ENCODE data around the gene HS3ST1.

The HS3ST1 gene

GRCh38 chr4:11456401-11456800 is 27.7 kb upstream of the HS3ST1 start:
- TF ChIP-seq LEF1 (IDR thresholded peaks at IDR 0.05; ENCODE audit: borderline replicate concordance) (no peak), FOXK2 (IDR thresholded peaks at IDR 0.05) (no peak), TARDBP (IDR thresholded peaks at IDR 0.05) (no peak), PKNOX1 (IDR thresholded peaks at IDR 0.05) (no peak), BHLHE40 (IDR thresholded peaks at IDR 0.05; ENCODE audit: borderline replicate concordance) (no peak), FOXA1 (IDR thresholded peaks at IDR 0.05) (no peak), CTBP1 (IDR thresholded peaks at IDR 0.05; ENCODE audit: borderline replicate concordance) (no peak), NFRKB (IDR thresholded peaks at IDR 0.05) (no peak), HDGF (IDR thresholded peaks at IDR 0.05; ENCODE audit: borderline replicate concordance) (no peak), L3MBTL2 (conservative IDR thresholded peaks at IDR 0.05) (no peak), SUZ12 (IDR thresholded peaks at IDR 0.05) (no peak), ELF4 (IDR thresholded peaks at IDR 0.05) (no peak), SP1 (IDR thresholded peaks at IDR 0.05) (no peak), ARNT (IDR thresholded peaks at IDR 0.05) (no peak), ZNF384 (IDR thresholded peaks at IDR 0.05) (no peak)

GRCh38 chr4:11455201-11455835 is 26.6 kb upstream of the HS3ST1 start:
- no peak for TF ChIP-seq SP1 (IDR thresholded peaks at IDR 0.05)
- TF ChIP-seq FOXM1 (IDR thresholded peaks at IDR 0.05; ENCODE audit: borderline replicate concordance), result no peak
- TF ChIP-seq ELF4 (IDR thresholded peaks at IDR 0.05), result no peak
- TF ChIP-seq CTBP1 (IDR thresholded peaks at IDR 0.05; ENCODE audit: borderline replicate concordance), result no peak
- no peak for TF ChIP-seq ARNT (IDR thresholded peaks at IDR 0.05)
- no peak for TF ChIP-seq L3MBTL2 (conservative IDR thresholded peaks at IDR 0.05)
- no peak for TF ChIP-seq FOXK2 (IDR thresholded peaks at IDR 0.05)
- TF ChIP-seq ZNF384 (IDR thresholded peaks at IDR 0.05), result no peak
- TF ChIP-seq LEF1 (IDR thresholded peaks at IDR 0.05; ENCODE audit: borderline replicate concordance), result no peak
- TF ChIP-seq PKNOX1 (IDR thresholded peaks at IDR 0.05), result no peak
- no peak for TF ChIP-seq BHLHE40 (IDR thresholded peaks at IDR 0.05; ENCODE audit: borderline replicate concordance)
- TF ChIP-seq SUZ12 (IDR thresholded peaks at IDR 0.05), result no peak
- no peak for TF ChIP-seq NFRKB (IDR thresholded peaks at IDR 0.05)
- TF ChIP-seq TARDBP (IDR thresholded peaks at IDR 0.05), result no peak
- CTCF ChIA-PET, result no interaction called here

More at GRCh38 chr4:11456401-11456800, 27.7 kb upstream of the HS3ST1 start:
- no peak for DNase-seq (ENCODE audit: extremely low spot score)
- ChIA-PET CTCF (no interaction called here), POLR2A (no interaction called here)

GRCh38 chr4:11451716-11452115 is 23.0 kb upstream of the HS3ST1 start:
- no peak for TF ChIP-seq CTBP1 (IDR thresholded peaks at IDR 0.05; ENCODE audit: borderline replicate concordance)
- TF ChIP-seq NFRKB (IDR thresholded peaks at IDR 0.05), result no peak
- TF ChIP-seq ZNF384 (IDR thresholded peaks at IDR 0.05), result no peak
- no peak for TF ChIP-seq ELF4 (IDR thresholded peaks at IDR 0.05)
- TF ChIP-seq BHLHE40 (IDR thresholded peaks at IDR 0.05; ENCODE audit: borderline replicate concordance), result no peak
- ChIA-PET POLR2A (no interaction called here), CTCF (no interaction called here)
- no peak for DNase-seq (ENCODE audit: extremely low spot score)

More at GRCh38 chr4:11455201-11455835, 26.6 kb upstream of the HS3ST1 start:
- POLR2A ChIA-PET, result no interaction called here
- no peak for DNase-seq (ENCODE audit: extremely low spot score)

GRCh38 chr4:11446155-11446811 is 17.6 kb upstream of the HS3ST1 start:
- POLR2A ChIA-PET, result no interaction called here
- no peak for DNase-seq (ENCODE audit: extremely low spot score)
- TF ChIP-seq LEF1 (IDR thresholded peaks at IDR 0.05; ENCODE audit: borderline replicate concordance) (no peak), ELF4 (IDR thresholded peaks at IDR 0.05) (no peak), CTBP1 (IDR thresholded peaks at IDR 0.05; ENCODE audit: borderline replicate concordance) (no peak), HDGF (IDR thresholded peaks at IDR 0.05; ENCODE audit: borderline replicate concordance) (no peak), FOXK2 (IDR thresholded peaks at IDR 0.05) (no peak), NFRKB (IDR thresholded peaks at IDR 0.05) (no peak), PKNOX1 (IDR thresholded peaks at IDR 0.05) (no peak), ZNF384 (IDR thresholded peaks at IDR 0.05) (no peak), BHLHE40 (IDR thresholded peaks at IDR 0.05; ENCODE audit: borderline replicate concordance) (no peak), SP1 (IDR thresholded peaks at IDR 0.05) (no peak), SUZ12 (IDR thresholded peaks at IDR 0.05) (no peak), ARNT (IDR thresholded peaks at IDR 0.05) (no peak), FOXA1 (IDR thresholded peaks at IDR 0.05) (no peak), L3MBTL2 (conservative IDR thresholded peaks at IDR 0.05) (no peak), TARDBP (IDR thresholded peaks at IDR 0.05) (no peak)
- CTCF ChIA-PET, result no interaction called here

- DNase-seq (ENCODE audit: extremely low spot score), result no peak
- no peak for TF ChIP-seq SP1 (IDR thresholded peaks at IDR 0.05)
- TF ChIP-seq CTBP1 (IDR thresholded peaks at IDR 0.05; ENCODE audit: borderline replicate concordance), result no peak
- TF ChIP-seq ELF4 (IDR thresholded peaks at IDR 0.05), result no peak
- no peak for TF ChIP-seq SUZ12 (IDR thresholded peaks at IDR 0.05)
- no peak for TF ChIP-seq FOXA1 (IDR thresholded peaks at IDR 0.05)
- no peak for TF ChIP-seq NFRKB (IDR thresholded peaks at IDR 0.05)
- no peak for TF ChIP-seq L3MBTL2 (conservative IDR thresholded peaks at IDR 0.05)
- no peak for TF ChIP-seq FOXM1 (IDR thresholded peaks at IDR 0.05; ENCODE audit: borderline replicate concordance)
- no peak for TF ChIP-seq HDGF (IDR thresholded peaks at IDR 0.05; ENCODE audit: borderline replicate concordance)
- TF ChIP-seq PKNOX1 (IDR thresholded peaks at IDR 0.05), result no peak
- no peak for TF ChIP-seq ZNF384 (IDR thresholded peaks at IDR 0.05)
- TF ChIP-seq TARDBP (IDR thresholded peaks at IDR 0.05), result no peak
- no peak for TF ChIP-seq FOXK2 (IDR thresholded peaks at IDR 0.05)
- TF ChIP-seq ARNT (IDR thresholded peaks at IDR 0.05), result no peak
- ChIA-PET CTCF (no interaction called here), POLR2A (no interaction called here)
These were observed 12.5 kb upstream of the HS3ST1 start for GRCh38 chr4:11441194-11441556.
